Neural progenitor cell (in vitro differentiated cells): ENCODE measurements around the gene GH1.

ENCODE experiments used
- EZH2phosphoT487 ChIP-seq: fragments of 200-600 bp; sonication (generic); IDR thresholded peaks from 2 replicates; pipeline ENCODE4 v1.6.1; 2017; ENCODE audit warnings: antibody characterized with exemption
- TF ChIP-seq, protein P1 (sequence below): fragments of 200-600 bp; sonication (generic); IDR thresholded peaks from 2 replicates; pipeline ENCODE4 v1.5.1; 2017; ENCODE audit warnings: antibody characterized with exemption, mild to moderate bottlenecking

DNA sequence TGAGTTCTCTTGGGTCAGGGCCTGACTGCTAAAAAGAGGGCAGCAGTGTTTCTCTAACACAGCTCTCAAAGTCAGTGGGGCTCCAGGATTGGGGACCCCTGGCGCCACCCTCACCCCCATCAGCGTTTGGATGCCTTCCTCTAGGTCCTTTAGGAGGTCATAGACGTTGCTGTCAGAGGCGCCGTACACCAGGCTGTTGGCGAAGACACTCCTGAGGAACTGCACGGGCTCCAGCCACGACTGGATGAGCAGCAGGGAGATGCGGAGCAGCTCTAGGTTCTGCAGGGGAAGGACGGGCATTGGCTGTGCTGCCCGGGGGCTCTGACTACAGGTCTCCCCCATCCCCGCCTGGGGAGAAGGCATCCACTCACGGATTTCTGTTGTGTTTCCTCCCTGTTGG lies 993 bp downstream of the GH1 start:
- no peak for TF ChIP-seq EZH2phosphoT487
- TF ChIP-seq, protein P1, sequence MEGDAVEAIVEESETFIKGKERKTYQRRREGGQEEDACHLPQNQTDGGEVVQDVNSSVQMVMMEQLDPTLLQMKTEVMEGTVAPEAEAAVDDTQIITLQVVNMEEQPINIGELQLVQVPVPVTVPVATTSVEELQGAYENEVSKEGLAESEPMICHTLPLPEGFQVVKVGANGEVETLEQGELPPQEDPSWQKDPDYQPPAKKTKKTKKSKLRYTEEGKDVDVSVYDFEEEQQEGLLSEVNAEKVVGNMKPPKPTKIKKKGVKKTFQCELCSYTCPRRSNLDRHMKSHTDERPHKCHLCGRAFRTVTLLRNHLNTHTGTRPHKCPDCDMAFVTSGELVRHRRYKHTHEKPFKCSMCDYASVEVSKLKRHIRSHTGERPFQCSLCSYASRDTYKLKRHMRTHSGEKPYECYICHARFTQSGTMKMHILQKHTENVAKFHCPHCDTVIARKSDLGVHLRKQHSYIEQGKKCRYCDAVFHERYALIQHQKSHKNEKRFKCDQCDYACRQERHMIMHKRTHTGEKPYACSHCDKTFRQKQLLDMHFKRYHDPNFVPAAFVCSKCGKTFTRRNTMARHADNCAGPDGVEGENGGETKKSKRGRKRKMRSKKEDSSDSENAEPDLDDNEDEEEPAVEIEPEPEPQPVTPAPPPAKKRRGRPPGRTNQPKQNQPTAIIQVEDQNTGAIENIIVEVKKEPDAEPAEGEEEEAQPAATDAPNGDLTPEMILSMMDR = no peak
